Ovary (tissue), 9 donors: ENCODE data around the gene BHLHE23. TPM values are rescaled to one million over a fixed set of nuclear protein-coding genes. Genes with fewer than 3 reads are reported as not detected.

Source experiments
- DNase-seq, 5 donors: peaks; one replicate each; pipeline ENCODE4 v3.0.0-alpha.2; 2019 to 2020
- H3K27ac ChIP-seq, 2 donors: fragments of 200-600 bp; one replicate each; pipeline versions ENCODE4 v1.5.1 to v1.8.0; 2019 to 2022
- H3K27me3 ChIP-seq: fragments of 200-600 bp; one replicate; pipeline ENCODE4 v1.8.0; 2022
- H3K36me3 ChIP-seq: fragments of 200-600 bp; sonication (generic); one replicate; pipeline ENCODE4 v1.5.1; 2019
- H3K4me1 ChIP-seq: one replicate; pipeline ENCODE4 v1.8.1; 2013; ENCODE audit warnings: mild to moderate bottlenecking, moderate library complexity; ENCODE audit not compliant: insufficient read depth
- H3K4me3 ChIP-seq: fragments of 200-600 bp; sonication (generic); one replicate; pipeline ENCODE4 v1.5.1; 2017
- H3K9me3 ChIP-seq, 2 donors: fragments of 200-600 bp in 1 of 2; sonication (generic) in 1 of 2; one replicate each; pipeline versions ENCODE4 v1.5.1 to v1.8.1; 2013 to 2019; ENCODE audit warnings: mild to moderate bottlenecking in 1 of 2, moderate library complexity in 1 of 2
- EP300 ChIP-seq: sonication (generic); formaldehyde crosslinking; IDR thresholded peaks from one replicate; pipeline ENCODE4 v1.6.1; 2017; ENCODE audit warnings: antibody characterized with exemption
- POLR2A ChIP-seq: fragments of 450-650 bp; IDR thresholded peaks from one replicate; pipeline ENCODE4 v1.6.1; 2017; ENCODE audit warnings: antibody characterized with exemption, mild to moderate bottlenecking, moderate library complexity
- WGBS, 3 donors: extraction: QIAGEN DNeasy Blood & Tissue Kit in 1 of 3; methylation state at CpG; one replicate each; pipeline versions ENCODE4 v1.1.5 to v1.1.7; 2013 to 2017; 5-methylcytosine and 5-hydroxymethylcytosine counted together
- intact Hi-C, 4 donors: fragments of 100-400 bp; cut with DNase I; formaldehyde crosslinking; loops; one replicate each; pipeline versions ENCODE4 v1.11.0 to v1.15.1; 2022 to 2023
- polyA plus RNA-seq, 2 donors: library from polyadenylated mRNA; stranded (reverse); fragments of 200-250 nt in 1 of 2; fragments of 350-450 nt in 1 of 2; fragmentation: Illumina TruSeq in 1 of 2; extraction: RNeasy Lipid Tissue Mini Kit (QIAGEN cat#74804) in 1 of 2; gene quantifications; one replicate each; pipeline ENCODE4 v1.2.3, GENCODE V29; 2013 to 2014
- total RNA-seq, 7 donors: library from RNA; depleted of rRNA in 2 of 7; stranded (reverse); fragments of >200 nt in 2 of 7; fragmentation: NEBNext Ultra II Directional in 3 of 7; extraction: Animal tissue kit (Norgen Biotek cat#: 25700) in 3 of 7; gene quantifications; one replicate each; pipeline versions ENCODE4 v1.1.0 to v1.2.4, GENCODE V29; 2016 to 2023
- TF ChIP-seq, protein P1 (sequence below), 3 donors: fragments of 450-650 bp in 2 of 3; fragments of 200-600 bp in 1 of 3; IDR thresholded peaks; one replicate each; pipeline versions ENCODE4 v1.5.1 to v1.8.0; 2016 to 2022; ENCODE audit warnings: antibody characterized with exemption in 3 of 3, mild to moderate bottlenecking in 1 of 3
- donor health status: DM: no; HTN: no; CAD: no; lungs with moderate emphysema.
- donor health status: DM: no; HTN: no; CAD: no.
- donor health status: Bipolar disorder and iron deficiency.
- donor health status: DM: yes; HTN: yes; CAD: no.
- donor health status: DM: no; HTN: no; CAD: no.
- donor health status: DM: yes; HTN: yes; CAD: no.

BHLHE23 gene
- total and polyA plus RNA-seq, 9 donors = not detected

DNA sequence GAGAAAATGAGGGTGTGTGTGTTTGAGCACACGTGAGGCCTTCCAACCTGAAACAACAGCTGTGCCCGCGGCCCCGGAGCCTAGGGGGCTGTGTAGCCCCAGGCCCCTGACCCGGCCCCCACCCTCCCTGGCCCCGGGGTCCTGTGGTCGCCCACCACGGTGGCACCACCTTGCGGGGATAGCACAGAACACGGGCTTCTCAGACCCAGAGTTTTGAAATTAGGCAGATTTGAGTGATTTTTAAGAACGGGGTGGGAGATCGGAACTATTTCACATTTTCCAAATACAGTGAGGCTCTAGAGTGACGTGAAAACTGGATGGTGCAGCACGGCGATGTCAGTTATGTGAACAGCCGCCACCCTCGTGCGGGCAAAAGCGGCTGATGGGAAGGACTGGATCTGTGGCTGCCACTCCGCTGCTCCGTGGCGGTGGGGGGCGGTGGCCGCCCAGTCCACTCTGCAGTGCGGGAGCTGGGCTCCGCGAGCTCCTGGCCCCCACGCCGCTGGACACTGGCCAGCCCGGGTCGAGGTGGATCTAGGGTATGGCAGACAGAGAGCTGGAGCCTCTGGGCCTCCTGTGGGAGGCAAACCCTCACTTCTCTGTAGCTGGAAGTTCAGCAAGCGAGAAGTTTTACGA is 17.3 kb upstream of the BHLHE23 start:
- intact Hi-C loops = no loop called here
- peaks cover 5% of the 10 kb centered on the region for H3K4me1 ChIP-seq
- peak in 1 of 5 donors; percentile 28 for DNase-seq
- no peak overlapping the region for H3K4me3 ChIP-seq
- 79 to 82% (median 81%) methylated on average over 32 to 33 of the region's 33 CpGs for WGBS, 3 donors
- TF ChIP-seq EP300 = no peak
- TF ChIP-seq, protein P1, sequence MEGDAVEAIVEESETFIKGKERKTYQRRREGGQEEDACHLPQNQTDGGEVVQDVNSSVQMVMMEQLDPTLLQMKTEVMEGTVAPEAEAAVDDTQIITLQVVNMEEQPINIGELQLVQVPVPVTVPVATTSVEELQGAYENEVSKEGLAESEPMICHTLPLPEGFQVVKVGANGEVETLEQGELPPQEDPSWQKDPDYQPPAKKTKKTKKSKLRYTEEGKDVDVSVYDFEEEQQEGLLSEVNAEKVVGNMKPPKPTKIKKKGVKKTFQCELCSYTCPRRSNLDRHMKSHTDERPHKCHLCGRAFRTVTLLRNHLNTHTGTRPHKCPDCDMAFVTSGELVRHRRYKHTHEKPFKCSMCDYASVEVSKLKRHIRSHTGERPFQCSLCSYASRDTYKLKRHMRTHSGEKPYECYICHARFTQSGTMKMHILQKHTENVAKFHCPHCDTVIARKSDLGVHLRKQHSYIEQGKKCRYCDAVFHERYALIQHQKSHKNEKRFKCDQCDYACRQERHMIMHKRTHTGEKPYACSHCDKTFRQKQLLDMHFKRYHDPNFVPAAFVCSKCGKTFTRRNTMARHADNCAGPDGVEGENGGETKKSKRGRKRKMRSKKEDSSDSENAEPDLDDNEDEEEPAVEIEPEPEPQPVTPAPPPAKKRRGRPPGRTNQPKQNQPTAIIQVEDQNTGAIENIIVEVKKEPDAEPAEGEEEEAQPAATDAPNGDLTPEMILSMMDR (IDR thresholded peaks at IDR 0.05) = no peak
- no peak for TF ChIP-seq POLR2A
- no peaks in the 10 kb centered on the region for H3K36me3 ChIP-seq
- no peak overlapping the region for H3K27ac ChIP-seq
- no peaks in the 10 kb centered on the region for H3K27me3 ChIP-seq
- H3K9me3 ChIP-seq = no peaks in the 10 kb centered on the region

DNA sequence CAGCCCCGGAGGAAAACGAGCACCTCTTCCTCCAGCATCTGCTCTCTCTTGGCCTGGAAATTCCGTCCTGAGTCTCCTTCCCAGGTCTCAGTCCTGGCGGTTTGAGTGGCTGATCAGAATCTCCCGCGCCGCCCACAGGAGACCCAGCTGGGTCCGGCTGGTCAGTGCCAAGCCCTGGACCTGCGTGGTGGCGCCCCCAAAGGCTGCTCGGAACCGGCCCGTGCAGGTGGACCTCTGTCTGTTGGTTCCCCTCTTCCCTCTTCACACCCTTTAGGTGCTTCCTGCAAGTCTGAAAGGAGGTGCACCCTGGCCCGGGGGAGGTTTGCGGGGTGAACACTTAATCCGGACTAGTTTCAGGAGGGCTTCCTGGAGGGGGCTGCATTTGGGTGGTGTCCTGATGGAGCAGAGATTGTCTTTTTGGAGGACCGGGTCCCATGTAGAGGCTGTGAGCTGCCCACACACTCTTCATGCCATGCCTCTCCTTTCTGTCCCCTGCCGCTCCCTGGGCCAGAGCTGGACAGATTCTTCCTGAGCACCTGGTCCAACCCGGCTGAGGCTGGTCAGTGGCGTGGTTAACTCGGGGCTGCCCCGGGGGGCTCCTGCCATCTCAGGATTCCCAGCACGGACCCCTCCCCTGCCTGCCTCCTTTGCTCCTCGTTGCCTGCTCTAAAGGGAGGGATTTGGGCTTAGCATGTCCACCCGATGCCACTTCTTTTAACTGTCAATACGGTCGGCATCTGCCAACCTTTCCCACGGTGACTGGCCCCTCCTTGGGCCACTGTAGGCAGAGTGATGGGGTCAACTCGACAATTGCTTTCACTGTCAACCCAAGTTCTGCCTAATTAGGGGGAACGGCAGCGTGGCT is 16.5 kb upstream of the BHLHE23 start:
- intact Hi-C loops = no loop called here
- Histone ChIP-seq H3K36me3 (no peaks in the 10 kb centered on the region), H3K27me3 (no peaks in the 10 kb centered on the region), H3K27ac (no peak overlapping the region), H3K4me1 (peaks cover 5% of the 10 kb centered on the region), H3K4me3 (no peak overlapping the region), H3K9me3 (no peaks in the 10 kb centered on the region)
- TF ChIP-seq, protein P1 (IDR thresholded peaks at IDR 0.05) = no peak
- TF ChIP-seq POLR2A = no peak
- no peak for TF ChIP-seq EP300
- WGBS, 3 donors = 66 to 71% (median 69%) methylated on average over 31 of the region's 31 CpGs
- DNase-seq = peak in 1 of 5 donors; percentile 25

DNA sequence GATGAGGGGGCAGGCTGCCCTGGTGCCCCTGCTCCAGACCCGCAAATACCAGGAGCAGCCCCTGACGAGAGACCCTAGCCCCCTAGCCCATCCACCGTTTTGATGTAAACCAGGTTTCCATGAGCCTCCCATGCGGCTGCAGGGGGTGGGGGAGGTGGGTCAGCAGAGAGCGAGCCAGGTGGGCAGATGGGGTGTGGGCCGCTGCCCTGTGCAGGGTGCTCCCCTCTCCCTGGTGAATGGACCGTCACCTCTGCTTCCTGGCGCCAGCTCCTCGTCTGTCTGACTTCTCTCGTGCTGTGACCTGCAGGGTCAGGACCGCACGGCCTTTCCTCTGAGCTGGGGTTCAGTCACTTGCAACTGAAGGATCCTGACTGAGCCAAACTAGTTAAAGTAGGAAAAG is 15.7 kb upstream of the BHLHE23 start:
- no peaks in the 10 kb centered on the region for H3K36me3 ChIP-seq
- H3K27ac ChIP-seq = no peak overlapping the region
- intact Hi-C loops = no loop called here
- DNase-seq = peak in 1 of 5 donors; percentile 22
- TF ChIP-seq POLR2A = no peak
- TF ChIP-seq, protein P1 (IDR thresholded peaks at IDR 0.05) = no peak
- no peak for TF ChIP-seq EP300
- H3K27me3 ChIP-seq = no peaks in the 10 kb centered on the region
- H3K4me1 ChIP-seq = peaks cover 5% of the 10 kb centered on the region
- H3K4me3 ChIP-seq = no peak overlapping the region
- H3K9me3 ChIP-seq = no peaks in the 10 kb centered on the region
- WGBS, 3 donors = 41 to 43% (median 42%) methylated on average over 12 of the region's 12 CpGs

DNA sequence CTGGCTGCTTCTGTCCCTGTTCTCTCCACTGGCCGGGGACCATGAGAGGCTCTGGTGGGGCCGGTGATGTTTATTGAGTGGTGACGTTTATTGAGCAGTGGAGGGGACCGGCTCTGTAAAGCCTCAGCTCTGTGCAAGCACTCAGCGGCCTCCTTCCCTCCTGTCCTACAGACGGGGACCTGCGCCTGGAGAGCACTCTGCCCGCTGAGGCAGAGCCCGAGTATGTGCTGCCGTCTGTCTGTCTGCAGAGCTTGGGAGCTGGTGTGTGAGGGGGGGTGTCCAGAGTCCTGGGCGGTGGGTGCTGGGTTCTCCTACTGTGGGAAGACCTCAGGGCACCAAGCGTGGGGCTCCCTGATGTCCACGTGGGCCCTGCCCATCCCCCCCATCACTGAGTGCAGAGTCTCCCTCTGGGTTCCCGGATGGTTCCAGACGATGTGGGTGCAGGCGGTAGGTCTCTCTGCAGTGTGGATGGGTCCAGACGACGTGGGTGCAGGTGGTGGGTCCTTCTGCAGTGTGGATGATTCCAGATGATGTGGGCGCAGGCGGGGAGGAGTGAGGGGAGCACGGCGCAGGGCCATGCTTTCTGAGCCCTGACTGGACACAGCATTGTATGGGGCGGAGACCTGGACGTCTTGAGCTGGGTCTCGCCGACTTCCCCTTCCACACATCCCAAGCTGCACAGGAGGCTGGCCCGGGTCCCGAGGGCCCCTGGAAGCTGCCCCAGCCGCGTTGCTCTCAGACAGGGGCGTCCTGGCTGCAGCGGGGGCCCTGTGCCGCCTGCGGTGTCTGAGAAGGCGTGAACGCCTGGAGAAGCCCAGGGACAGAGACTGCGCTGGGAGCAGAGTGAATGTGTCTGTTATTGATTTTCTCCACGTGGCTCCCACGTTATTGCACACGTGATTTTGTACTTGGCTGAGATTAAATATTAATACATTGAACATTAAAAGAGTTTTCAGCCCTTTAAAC is 14.9 kb upstream of the BHLHE23 start:
- H3K9me3 ChIP-seq = no peaks in the 10 kb centered on the region
- DNase-seq = peak in 1 of 5 donors; percentile 25
- 66 to 68% (median 66%) methylated on average over 40 of the region's 40 CpGs for WGBS, 3 donors
- peaks cover 5% of the 10 kb centered on the region for H3K4me1 ChIP-seq
- H3K27ac ChIP-seq = no peak overlapping the region
- no peak overlapping the region for H3K4me3 ChIP-seq
- no peaks in the 10 kb centered on the region for H3K27me3 ChIP-seq
- intact Hi-C loops = no loop called here
- TF ChIP-seq EP300 (no peak), POLR2A (no peak)
- TF ChIP-seq, protein P1 (IDR thresholded peaks at IDR 0.05) = no peak
- H3K36me3 ChIP-seq = no peaks in the 10 kb centered on the region
